ENCODE data around the gene AMPD2. TPM values are rescaled to one million over a fixed set of nuclear protein-coding genes. Genes with fewer than 3 reads are reported as not detected.

The AMPD2 gene
- total RNA-seq, 5 donors from 2014 or later (not counting 1 experiment from before 2014, with no cell fraction given) = 90.2 to 285 (median 100) TPM

DNA sequence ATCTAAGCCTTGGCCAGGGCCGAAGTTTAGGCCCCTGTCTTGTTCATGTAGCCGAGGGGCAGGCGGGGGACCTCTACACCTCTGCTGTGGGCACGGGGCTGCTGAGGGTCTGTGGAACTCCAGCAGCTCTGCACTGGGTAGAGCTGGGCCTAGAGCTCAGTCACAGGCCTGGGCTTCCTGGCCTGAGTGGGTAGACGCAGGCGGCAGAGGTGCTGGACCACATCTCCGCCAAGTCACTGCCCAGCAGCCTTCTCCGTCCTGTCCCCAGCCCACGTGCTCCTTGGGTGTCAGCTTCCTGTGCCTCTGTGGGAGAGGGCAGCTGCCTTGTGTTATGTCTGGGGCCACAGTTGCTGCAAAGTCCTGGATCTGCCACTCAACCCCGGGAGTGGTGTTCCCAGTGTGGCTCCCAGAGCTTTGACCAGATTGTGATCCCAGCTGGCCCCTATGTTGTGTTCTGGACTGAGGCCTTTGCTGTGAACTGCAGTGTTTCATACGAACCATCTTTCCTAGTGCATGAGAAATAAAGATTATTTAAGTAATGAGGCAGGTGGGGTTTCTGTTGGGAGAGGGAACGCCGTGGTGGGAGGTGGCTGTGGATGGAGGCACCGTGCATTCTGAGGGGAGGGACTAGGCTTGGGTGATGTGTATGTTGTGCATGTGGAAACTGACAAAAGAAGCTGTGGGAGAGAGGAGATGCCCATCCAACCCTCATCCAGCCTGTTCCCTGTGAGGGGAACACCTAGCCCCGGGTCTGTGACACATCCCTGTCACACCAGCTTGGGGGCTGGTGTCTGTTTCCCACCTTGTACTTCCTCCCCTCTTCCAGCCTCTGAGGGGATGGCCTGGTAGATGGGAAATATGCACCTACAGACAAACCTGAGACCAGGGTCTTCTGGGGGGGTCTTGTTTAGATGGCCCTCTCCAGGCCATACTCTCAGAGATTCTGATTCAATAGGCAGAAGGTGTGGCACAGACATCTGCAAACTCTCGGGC is 12.2 kb downstream of the AMPD2 start:
- CTCF ChIA-PET = interaction anchor here (1.4 to 2.4 kb wide), 4 partner anchors 8 to 353 kb away, joined by 3 to 46 read pairs (median 6); partner anchors contain the start of genes AHCYL1 (in 1 of the 2) and AMPD2 (in 1 of the 2)
- H3K4me3 ChIP-seq (ENCODE audit: control insufficient read depth in 1 of 2, extremely low read depth in 1 of 2, low read length in 1 of 2) = no peak overlapping the region
- no peaks in the 10 kb centered on the region for H3K9me3 ChIP-seq
- Mint-ChIP-seq H3K4me3 (no peak overlapping the region), H3K4me1 (peaks cover 10 to 17% (median 14%) of the 10 kb centered on the region in 3 donors), H3K9me3 (no peaks in the 10 kb centered on the region), H3K36me3 (peaks cover 32% of the 10 kb centered on the region), H3K27me3 (no peaks in the 10 kb centered on the region), H3K27ac (peak overlapping the region in 1 of 2 donors; percentile 59)
- DNase-seq = no peak
- POLR2A ChIA-PET = no interaction called here
- H3K4me1 ChIP-seq (ENCODE audit: control insufficient read depth in 1 of 2, extremely low read depth in 1 of 2, insufficient read depth in 2 of 2, low read length in 2 of 2) = peaks cover 4 to 13% of the 10 kb centered on the region in 2 experiments
- H3K27ac ChIP-seq (ENCODE audit: low read length) = no peak overlapping the region
- WGBS (ENCODE audit: insufficient coverage) = 91% methylated on average over 14 of the region's 16 CpGs
- no peak for ATAC-seq (replicated peaks in 1 of 4)
- H3K36me3 ChIP-seq (ENCODE audit: control insufficient read depth in 2 of 2, extremely low read depth in 1 of 2, insufficient read depth in 1 of 2, low read length in 1 of 2) = peaks cover 32 to 50% of the 10 kb centered on the region in 2 donors
- H3K27me3 ChIP-seq (replicated peaks in 1 of 2; ENCODE audit: control insufficient read depth in 2 of 2, extremely low read depth in 1 of 2, insufficient read depth in 2 of 2, low read length in 1 of 2) = no peaks in the 10 kb centered on the region

DNA sequence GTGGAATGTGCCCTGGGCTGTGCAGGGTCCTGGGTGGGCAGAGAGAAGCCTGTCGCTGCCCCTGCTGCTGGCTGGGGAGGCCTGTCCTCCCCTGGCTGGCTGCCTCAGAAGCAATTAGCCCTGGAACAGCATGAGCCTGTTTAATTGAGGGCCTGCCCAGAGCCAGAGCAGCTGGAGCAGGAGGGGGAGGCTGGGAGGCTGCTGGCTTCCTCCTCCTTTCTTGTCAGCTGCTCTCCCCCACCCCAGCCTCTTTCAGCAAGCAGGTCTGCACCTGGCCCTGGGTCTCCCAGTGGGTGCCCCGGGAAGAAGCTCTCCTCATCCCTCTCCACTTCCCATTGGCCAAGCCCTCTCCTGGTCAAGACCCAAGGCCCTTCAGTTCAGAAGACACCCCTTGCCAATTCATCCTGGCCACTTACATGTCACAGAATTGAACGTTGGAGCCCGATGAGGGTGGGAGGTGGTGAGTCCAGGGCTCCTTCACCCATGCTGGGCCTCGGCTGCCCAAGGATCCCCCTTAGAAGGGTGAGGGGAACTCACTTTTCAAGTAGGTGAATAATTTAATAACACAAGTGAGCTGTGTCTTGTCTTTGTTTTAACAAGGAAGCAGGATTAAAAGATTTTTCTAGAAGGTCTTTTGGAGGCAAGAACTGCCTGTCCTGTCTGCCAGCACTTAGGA is 13.2 kb downstream of the AMPD2 start:
- peaks cover 25% of the 10 kb centered on the region for H3K36me3 Mint-ChIP-seq
- H3K27me3 Mint-ChIP-seq = no peaks in the 10 kb centered on the region
- H3K9me3 Mint-ChIP-seq = no peaks in the 10 kb centered on the region
- ChIA-PET POLR2A (no interaction called here), CTCF (interaction anchor here in 1 of 2 donors (1.5 to 1.6 kb wide), 2 partner anchors 12 to 87 kb away, joined by 3 to 6 read pairs; no protein-coding TSS in a partner anchor)
- H3K4me3 ChIP-seq (ENCODE audit: control insufficient read depth in 1 of 2, extremely low read depth in 1 of 2, low read length in 1 of 2) = no peak overlapping the region
- H3K9me3 ChIP-seq = no peaks in the 10 kb centered on the region
- no peak overlapping the region for H3K4me3 Mint-ChIP-seq
- H3K4me1 Mint-ChIP-seq = peaks cover 10 to 17% (median 14%) of the 10 kb centered on the region in 3 donors
- ATAC-seq (replicated peaks in 1 of 4) (no peak), DNase-seq (no peak)
- H3K27ac Mint-ChIP-seq = no peak overlapping the region
- H3K27me3 ChIP-seq (replicated peaks in 1 of 2; ENCODE audit: control insufficient read depth in 2 of 2, extremely low read depth in 1 of 2, insufficient read depth in 2 of 2, low read length in 1 of 2) = no peaks in the 10 kb centered on the region
- H3K27ac ChIP-seq (ENCODE audit: low read length) = no peak overlapping the region
- peaks cover 24 to 40% of the 10 kb centered on the region in 2 donors for H3K36me3 ChIP-seq (ENCODE audit: control insufficient read depth in 2 of 2, extremely low read depth in 1 of 2, insufficient read depth in 1 of 2, low read length in 1 of 2)
- 86% methylated on average over 2 of the region's 5 CpGs for WGBS (ENCODE audit: insufficient coverage)
- peaks cover 4 to 13% of the 10 kb centered on the region in 2 experiments for H3K4me1 ChIP-seq (ENCODE audit: control insufficient read depth in 1 of 2, extremely low read depth in 1 of 2, insufficient read depth in 2 of 2, low read length in 2 of 2)

DNA sequence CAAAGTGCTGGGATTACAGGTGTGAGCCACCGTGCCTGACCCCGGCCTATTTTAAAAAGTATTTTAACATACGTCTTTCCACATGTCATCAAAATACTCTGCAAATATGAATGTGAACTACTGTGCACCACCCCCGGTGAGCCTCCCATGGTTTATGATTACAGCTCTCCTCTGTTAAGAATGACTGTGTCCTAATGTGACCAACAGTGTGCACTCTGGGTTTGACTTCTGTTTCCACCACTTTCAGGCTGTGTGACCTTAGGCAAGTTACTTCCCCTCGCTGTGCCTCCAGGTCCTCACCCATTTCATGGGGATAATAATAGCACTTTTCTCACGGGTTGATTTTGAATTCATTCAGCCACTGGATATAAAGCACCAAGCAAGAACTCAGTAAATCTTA is 14.7 kb downstream of the AMPD2 start:
- ATAC-seq (replicated peaks in 1 of 4) (no peak), DNase-seq (no peak)
- 73% methylated on average over 3 of the region's 6 CpGs for WGBS (ENCODE audit: insufficient coverage)
- peaks cover 10 to 17% (median 14%) of the 10 kb centered on the region in 3 donors for H3K4me1 Mint-ChIP-seq
- no peak overlapping the region for H3K4me3 Mint-ChIP-seq
- peaks cover 11 to 25% of the 10 kb centered on the region in 2 donors for H3K36me3 ChIP-seq (ENCODE audit: control insufficient read depth in 2 of 2, extremely low read depth in 1 of 2, insufficient read depth in 1 of 2, low read length in 1 of 2)
- H3K9me3 ChIP-seq = no peaks in the 10 kb centered on the region
- H3K27me3 Mint-ChIP-seq = no peaks in the 10 kb centered on the region
- H3K27ac Mint-ChIP-seq = peak overlapping the region; percentile 66 to 75
- no peak overlapping the region for H3K27ac ChIP-seq (ENCODE audit: low read length)
- no peaks in the 10 kb centered on the region for H3K9me3 Mint-ChIP-seq
- peaks cover 4 to 13% of the 10 kb centered on the region in 2 experiments for H3K4me1 ChIP-seq (ENCODE audit: control insufficient read depth in 1 of 2, extremely low read depth in 1 of 2, insufficient read depth in 2 of 2, low read length in 2 of 2)
- ChIA-PET CTCF (interaction anchor here in 1 of 2 donors (1.6 kb wide), 1 partner anchor 88 kb away, joined by 6 read pairs; no protein-coding TSS in a partner anchor), POLR2A (no interaction called here)
- no peak overlapping the region for H3K4me3 ChIP-seq (ENCODE audit: control insufficient read depth in 1 of 2, extremely low read depth in 1 of 2, low read length in 1 of 2)
- H3K36me3 Mint-ChIP-seq = peaks cover 17% of the 10 kb centered on the region
- H3K27me3 ChIP-seq (replicated peaks in 1 of 2; ENCODE audit: control insufficient read depth in 2 of 2, extremely low read depth in 1 of 2, insufficient read depth in 2 of 2, low read length in 1 of 2) = peaks cover 0 to 10% of the 10 kb centered on the region in 2 experiments

DNA sequence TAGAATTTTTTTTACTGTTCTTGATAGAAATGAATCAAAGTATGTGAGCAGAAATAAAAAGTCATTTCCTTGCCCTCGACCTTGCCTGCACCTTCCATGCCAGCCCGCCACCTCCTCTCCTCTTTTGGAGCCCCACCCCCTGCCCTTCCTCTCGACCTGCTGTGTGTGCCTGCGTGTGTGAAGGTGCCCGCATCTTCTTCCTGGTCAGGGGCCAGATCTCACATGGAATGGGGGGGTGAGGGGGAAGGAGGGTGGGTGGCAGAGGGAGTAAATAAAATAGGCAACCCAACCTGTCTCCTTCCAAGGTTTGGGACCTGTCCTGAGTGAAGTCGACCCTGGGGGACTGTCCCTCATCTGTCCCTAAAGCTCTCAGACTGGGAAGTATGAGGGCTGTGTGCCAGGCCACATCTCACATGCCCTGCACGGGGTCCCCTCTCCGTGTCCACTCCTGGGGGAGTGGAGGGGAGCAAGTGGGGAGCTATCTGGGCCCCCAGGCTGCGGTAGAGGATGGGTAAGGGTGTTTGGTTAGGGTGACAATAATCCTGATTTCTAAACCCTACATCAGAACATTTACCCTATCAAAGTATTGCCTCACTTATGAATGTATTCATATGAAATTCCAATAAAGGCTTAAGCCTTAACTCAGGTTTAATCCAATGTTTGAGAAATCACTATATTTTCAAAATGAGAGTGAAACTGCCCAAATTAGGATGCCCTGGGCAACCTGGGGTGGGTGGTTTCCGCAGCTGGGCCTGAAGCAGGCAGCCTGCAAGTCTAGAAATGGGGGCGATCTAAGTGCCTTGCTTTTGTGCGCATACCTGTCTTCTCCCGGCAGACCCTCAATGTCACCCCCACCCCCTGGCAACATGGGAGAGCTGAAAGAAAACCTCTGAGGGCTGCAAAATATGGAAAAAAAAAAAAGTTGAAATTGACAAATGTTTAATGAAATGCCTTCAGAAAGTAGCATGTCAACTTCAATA is 15.4 kb downstream of the AMPD2 start:
- Histone ChIP-seq H3K36me3 (ENCODE audit: control insufficient read depth in 2 of 2, extremely low read depth in 1 of 2, insufficient read depth in 1 of 2, low read length in 1 of 2) (peaks cover 8 to 17% of the 10 kb centered on the region in 2 donors), H3K9me3 (no peaks in the 10 kb centered on the region), H3K27ac (ENCODE audit: low read length) (no peak overlapping the region), H3K27me3 (replicated peaks in 1 of 2; ENCODE audit: control insufficient read depth in 2 of 2, extremely low read depth in 1 of 2, insufficient read depth in 2 of 2, low read length in 1 of 2) (peaks cover 0 to 18% of the 10 kb centered on the region in 2 experiments), H3K4me3 (ENCODE audit: control insufficient read depth in 1 of 2, extremely low read depth in 1 of 2, low read length in 1 of 2) (no peak overlapping the region), H3K4me1 (ENCODE audit: control insufficient read depth in 1 of 2, extremely low read depth in 1 of 2, insufficient read depth in 2 of 2, low read length in 2 of 2) (peaks cover 4 to 14% of the 10 kb centered on the region in 2 experiments)
- ChIA-PET POLR2A (no interaction called here), CTCF (no interaction called here)
- peaks cover 12 to 17% (median 15%) of the 10 kb centered on the region in 3 donors for H3K4me1 Mint-ChIP-seq
- no CpG with 5 or more reads among the region's 13 CpGs for WGBS (ENCODE audit: insufficient coverage)
- ATAC-seq (replicated peaks in 1 of 4) (peak; percentile 68 to 87 (median 73)), DNase-seq (peak in 5 of 35 experiments; percentile 23 to 43 (median 33))
- H3K27ac Mint-ChIP-seq = peak overlapping the region; percentile 66 to 75
- H3K27me3 Mint-ChIP-seq = no peaks in the 10 kb centered on the region
- no peak overlapping the region for H3K4me3 Mint-ChIP-seq
- H3K36me3 Mint-ChIP-seq = peaks cover 10% of the 10 kb centered on the region
- no peaks in the 10 kb centered on the region for H3K9me3 Mint-ChIP-seq

DNA sequence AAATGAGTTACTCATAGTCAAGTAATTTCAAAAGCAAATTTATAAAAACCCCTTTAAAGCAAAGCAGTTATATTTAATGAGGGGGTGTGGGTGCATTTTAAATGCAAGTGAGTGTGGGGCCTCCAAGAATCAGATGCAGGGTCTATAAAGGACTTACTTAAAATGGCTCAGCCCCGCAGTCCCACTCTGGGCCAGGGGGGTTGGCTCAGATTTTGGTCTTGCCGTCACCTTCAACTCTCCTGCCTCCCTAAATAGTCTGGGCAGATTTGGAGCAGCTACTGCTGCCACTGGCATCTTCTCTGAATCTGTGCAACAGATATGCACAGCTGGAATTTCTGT is 16.2 kb downstream of the AMPD2 start:
- peaks cover 0 to 21% of the 10 kb centered on the region in 2 experiments for H3K27me3 ChIP-seq (replicated peaks in 1 of 2; ENCODE audit: control insufficient read depth in 2 of 2, extremely low read depth in 1 of 2, insufficient read depth in 2 of 2, low read length in 1 of 2)
- no peaks in the 10 kb centered on the region for H3K9me3 Mint-ChIP-seq
- ChIA-PET POLR2A (no interaction called here), CTCF (no interaction called here)
- DNase-seq (no peak), ATAC-seq (replicated peaks in 1 of 4) (no peak)
- H3K36me3 ChIP-seq (ENCODE audit: control insufficient read depth in 2 of 2, extremely low read depth in 1 of 2, insufficient read depth in 1 of 2, low read length in 1 of 2) = peaks cover 6 to 13% of the 10 kb centered on the region in 2 donors
- WGBS (ENCODE audit: insufficient coverage) = no CpG with 5 or more reads among the region's 2 CpGs
- peaks cover 4 to 21% of the 10 kb centered on the region in 2 experiments for H3K4me1 ChIP-seq (ENCODE audit: control insufficient read depth in 1 of 2, extremely low read depth in 1 of 2, insufficient read depth in 2 of 2, low read length in 2 of 2)
- no peak overlapping the region for H3K27ac Mint-ChIP-seq
- peaks cover 8% of the 10 kb centered on the region for H3K36me3 Mint-ChIP-seq
- no peaks in the 10 kb centered on the region for H3K27me3 Mint-ChIP-seq
- peaks cover 16 to 21% (median 19%) of the 10 kb centered on the region in 3 donors for H3K4me1 Mint-ChIP-seq
- H3K4me3 Mint-ChIP-seq = no peak overlapping the region
- H3K4me3 ChIP-seq (ENCODE audit: control insufficient read depth in 1 of 2, extremely low read depth in 1 of 2, low read length in 1 of 2) = no peak overlapping the region
- no peaks in the 10 kb centered on the region for H3K9me3 ChIP-seq
- H3K27ac ChIP-seq (ENCODE audit: low read length) = no peak overlapping the region

All from T-cell (primary cell).